H1 (cell line): ENCODE data around the gene TRIM50.

Experiments used
- CHD2 ChIP-seq: IDR thresholded peaks from 2 replicates; pipeline ENCODE4 v1.6.1; 2012; ENCODE audit warnings: low read length, improper control_type of control experiment
- CTCF ChIP-seq, 3 experiments: IDR thresholded peaks; 1 replicate in 2 of 3; 2 replicates in 1 of 3; pipeline versions ENCODE4 v1.5.1 to v1.6.1; 2011; ENCODE audit warnings: low read length in 3 of 3, mild to moderate bottlenecking in 3 of 3, inconsistent platforms in 2 of 3, low read depth in 1 of 3, moderate library complexity in 1 of 3; ENCODE audit not compliant: insufficient read depth in 1 of 3; ENCODE audit errors: control extremely low read depth in 1 of 3
- EP300 ChIP-seq, 2 experiments: IDR thresholded peaks; 1 replicate in 1 of 2; 2 replicates in 1 of 2; pipeline ENCODE4 v1.6.1; 2011 to 2012; ENCODE audit warnings: low read depth in 2 of 2, low read length in 2 of 2, mild to moderate bottlenecking in 2 of 2, borderline replicate concordance in 1 of 2, inconsistent platforms in 1 of 2, moderate library complexity in 1 of 2
- NRF1 ChIP-seq: IDR thresholded peaks from 2 replicates; pipeline ENCODE4 v1.6.1; 2011; ENCODE audit warnings: mild to moderate bottlenecking, low read depth, low read length, improper control_type of control experiment
- POLR2A ChIP-seq, 2 experiments: IDR thresholded peaks; 1 replicate in 1 of 2; 2 replicates in 1 of 2; pipeline ENCODE4 v1.6.1; 2011; ENCODE audit warnings: low read depth in 2 of 2, low read length in 2 of 2, mild to moderate bottlenecking in 2 of 2; ENCODE audit errors: control extremely low read depth in 1 of 2
- POLR2AphosphoS5 ChIP-seq: IDR thresholded peaks from 2 replicates; pipeline ENCODE4 v1.6.1; 2011; ENCODE audit warnings: low read depth, low read length
- SP4 ChIP-seq: IDR thresholded peaks from 2 replicates; pipeline ENCODE4 v1.6.1; 2012; ENCODE audit warnings: low read length, inconsistent platforms
- TAF1 ChIP-seq: IDR thresholded peaks from 2 replicates; pipeline ENCODE4 v1.6.1; 2011; ENCODE audit warnings: mild to moderate bottlenecking, low read depth, low read length
- TF ChIP-seq, protein P1 (sequence below): fragments of 300-600 bp; sonication (generic); IDR thresholded peaks from 2 replicates; pipeline ENCODE4 v1.7.1; 2012; ENCODE audit warnings: low read length, moderate library complexity, mild to moderate bottlenecking, inconsistent platforms; ENCODE audit not compliant: insufficient replicate concordance

GRCh38 chr7:73341877-73342276 lies 14.0 kb upstream of the TRIM50 start:
- TF ChIP-seq CTCF (IDR thresholded peaks at IDR 0.05; ENCODE audit: control extremely low read depth in 1 of 3, insufficient read depth in 1 of 3, low read depth in 1 of 3, low read length in 3 of 3) (no peak), SP4 (no peak), POLR2AphosphoS5 (no peak), NRF1 (no peak), TAF1 (no peak), POLR2A (IDR thresholded peaks at IDR 0.05; ENCODE audit: control extremely low read depth in 1 of 2, low read depth in 2 of 2, low read length in 2 of 2) (no peak), EP300 (IDR thresholded peaks at IDR 0.05; ENCODE audit: borderline replicate concordance in 1 of 2, low read depth in 2 of 2, low read length in 2 of 2) (no peak), CHD2 (no peak)
- TF ChIP-seq, protein P1, sequence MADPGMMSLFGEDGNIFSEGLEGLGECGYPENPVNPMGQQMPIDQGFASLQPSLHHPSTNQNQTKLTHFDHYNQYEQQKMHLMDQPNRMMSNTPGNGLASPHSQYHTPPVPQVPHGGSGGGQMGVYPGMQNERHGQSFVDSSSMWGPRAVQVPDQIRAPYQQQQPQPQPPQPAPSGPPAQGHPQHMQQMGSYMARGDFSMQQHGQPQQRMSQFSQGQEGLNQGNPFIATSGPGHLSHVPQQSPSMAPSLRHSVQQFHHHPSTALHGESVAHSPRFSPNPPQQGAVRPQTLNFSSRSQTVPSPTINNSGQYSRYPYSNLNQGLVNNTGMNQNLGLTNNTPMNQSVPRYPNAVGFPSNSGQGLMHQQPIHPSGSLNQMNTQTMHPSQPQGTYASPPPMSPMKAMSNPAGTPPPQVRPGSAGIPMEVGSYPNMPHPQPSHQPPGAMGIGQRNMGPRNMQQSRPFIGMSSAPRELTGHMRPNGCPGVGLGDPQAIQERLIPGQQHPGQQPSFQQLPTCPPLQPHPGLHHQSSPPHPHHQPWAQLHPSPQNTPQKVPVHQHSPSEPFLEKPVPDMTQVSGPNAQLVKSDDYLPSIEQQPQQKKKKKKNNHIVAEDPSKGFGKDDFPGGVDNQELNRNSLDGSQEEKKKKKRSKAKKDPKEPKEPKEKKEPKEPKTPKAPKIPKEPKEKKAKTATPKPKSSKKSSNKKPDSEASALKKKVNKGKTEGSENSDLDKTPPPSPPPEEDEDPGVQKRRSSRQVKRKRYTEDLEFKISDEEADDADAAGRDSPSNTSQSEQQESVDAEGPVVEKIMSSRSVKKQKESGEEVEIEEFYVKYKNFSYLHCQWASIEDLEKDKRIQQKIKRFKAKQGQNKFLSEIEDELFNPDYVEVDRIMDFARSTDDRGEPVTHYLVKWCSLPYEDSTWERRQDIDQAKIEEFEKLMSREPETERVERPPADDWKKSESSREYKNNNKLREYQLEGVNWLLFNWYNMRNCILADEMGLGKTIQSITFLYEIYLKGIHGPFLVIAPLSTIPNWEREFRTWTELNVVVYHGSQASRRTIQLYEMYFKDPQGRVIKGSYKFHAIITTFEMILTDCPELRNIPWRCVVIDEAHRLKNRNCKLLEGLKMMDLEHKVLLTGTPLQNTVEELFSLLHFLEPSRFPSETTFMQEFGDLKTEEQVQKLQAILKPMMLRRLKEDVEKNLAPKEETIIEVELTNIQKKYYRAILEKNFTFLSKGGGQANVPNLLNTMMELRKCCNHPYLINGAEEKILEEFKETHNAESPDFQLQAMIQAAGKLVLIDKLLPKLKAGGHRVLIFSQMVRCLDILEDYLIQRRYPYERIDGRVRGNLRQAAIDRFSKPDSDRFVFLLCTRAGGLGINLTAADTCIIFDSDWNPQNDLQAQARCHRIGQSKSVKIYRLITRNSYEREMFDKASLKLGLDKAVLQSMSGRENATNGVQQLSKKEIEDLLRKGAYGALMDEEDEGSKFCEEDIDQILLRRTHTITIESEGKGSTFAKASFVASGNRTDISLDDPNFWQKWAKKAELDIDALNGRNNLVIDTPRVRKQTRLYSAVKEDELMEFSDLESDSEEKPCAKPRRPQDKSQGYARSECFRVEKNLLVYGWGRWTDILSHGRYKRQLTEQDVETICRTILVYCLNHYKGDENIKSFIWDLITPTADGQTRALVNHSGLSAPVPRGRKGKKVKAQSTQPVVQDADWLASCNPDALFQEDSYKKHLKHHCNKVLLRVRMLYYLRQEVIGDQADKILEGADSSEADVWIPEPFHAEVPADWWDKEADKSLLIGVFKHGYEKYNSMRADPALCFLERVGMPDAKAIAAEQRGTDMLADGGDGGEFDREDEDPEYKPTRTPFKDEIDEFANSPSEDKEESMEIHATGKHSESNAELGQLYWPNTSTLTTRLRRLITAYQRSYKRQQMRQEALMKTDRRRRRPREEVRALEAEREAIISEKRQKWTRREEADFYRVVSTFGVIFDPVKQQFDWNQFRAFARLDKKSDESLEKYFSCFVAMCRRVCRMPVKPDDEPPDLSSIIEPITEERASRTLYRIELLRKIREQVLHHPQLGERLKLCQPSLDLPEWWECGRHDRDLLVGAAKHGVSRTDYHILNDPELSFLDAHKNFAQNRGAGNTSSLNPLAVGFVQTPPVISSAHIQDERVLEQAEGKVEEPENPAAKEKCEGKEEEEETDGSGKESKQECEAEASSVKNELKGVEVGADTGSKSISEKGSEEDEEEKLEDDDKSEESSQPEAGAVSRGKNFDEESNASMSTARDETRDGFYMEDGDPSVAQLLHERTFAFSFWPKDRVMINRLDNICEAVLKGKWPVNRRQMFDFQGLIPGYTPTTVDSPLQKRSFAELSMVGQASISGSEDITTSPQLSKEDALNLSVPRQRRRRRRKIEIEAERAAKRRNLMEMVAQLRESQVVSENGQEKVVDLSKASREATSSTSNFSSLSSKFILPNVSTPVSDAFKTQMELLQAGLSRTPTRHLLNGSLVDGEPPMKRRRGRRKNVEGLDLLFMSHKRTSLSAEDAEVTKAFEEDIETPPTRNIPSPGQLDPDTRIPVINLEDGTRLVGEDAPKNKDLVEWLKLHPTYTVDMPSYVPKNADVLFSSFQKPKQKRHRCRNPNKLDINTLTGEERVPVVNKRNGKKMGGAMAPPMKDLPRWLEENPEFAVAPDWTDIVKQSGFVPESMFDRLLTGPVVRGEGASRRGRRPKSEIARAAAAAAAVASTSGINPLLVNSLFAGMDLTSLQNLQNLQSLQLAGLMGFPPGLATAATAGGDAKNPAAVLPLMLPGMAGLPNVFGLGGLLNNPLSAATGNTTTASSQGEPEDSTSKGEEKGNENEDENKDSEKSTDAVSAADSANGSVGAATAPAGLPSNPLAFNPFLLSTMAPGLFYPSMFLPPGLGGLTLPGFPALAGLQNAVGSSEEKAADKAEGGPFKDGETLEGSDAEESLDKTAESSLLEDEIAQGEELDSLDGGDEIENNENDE: no peak
